ENCODE data around the gene NOP58. TPM values are rescaled to one million over a fixed set of nuclear protein-coding genes. Genes with fewer than 3 reads are reported as not detected.

The NOP58 gene
- total RNA-seq, 1 donor from 2014 or later = 40.4 TPM

DNA sequence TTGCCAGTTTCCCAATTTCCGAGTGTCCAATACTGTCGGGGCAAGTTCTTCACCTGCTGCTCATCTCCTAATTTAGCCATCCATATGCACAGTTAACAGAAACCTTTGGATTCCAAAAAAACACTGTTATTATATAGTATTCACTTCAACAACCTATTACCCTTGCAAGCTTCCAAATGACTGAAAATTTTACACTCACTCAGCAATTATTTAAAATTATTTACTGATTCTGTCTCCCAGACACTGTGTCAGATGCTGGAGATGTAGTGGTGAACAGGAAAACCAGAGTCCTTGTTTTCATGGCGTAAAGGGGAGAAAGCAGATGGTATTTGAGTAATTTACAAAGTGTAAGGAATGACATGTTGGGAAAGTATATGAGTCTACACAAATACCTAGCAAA is 56.9 kb downstream of the NOP58 start:
- H3K27me3 Mint-ChIP-seq (ENCODE audit: unreplicated experiment) = peaks cover 2% of the 10 kb centered on the region
- H3K4me1 Mint-ChIP-seq (ENCODE audit: unreplicated experiment) = peaks cover 14% of the 10 kb centered on the region
- no peak overlapping the region for H3K27ac Mint-ChIP-seq (ENCODE audit: unreplicated experiment)
- TF ChIP-seq, protein P1, sequence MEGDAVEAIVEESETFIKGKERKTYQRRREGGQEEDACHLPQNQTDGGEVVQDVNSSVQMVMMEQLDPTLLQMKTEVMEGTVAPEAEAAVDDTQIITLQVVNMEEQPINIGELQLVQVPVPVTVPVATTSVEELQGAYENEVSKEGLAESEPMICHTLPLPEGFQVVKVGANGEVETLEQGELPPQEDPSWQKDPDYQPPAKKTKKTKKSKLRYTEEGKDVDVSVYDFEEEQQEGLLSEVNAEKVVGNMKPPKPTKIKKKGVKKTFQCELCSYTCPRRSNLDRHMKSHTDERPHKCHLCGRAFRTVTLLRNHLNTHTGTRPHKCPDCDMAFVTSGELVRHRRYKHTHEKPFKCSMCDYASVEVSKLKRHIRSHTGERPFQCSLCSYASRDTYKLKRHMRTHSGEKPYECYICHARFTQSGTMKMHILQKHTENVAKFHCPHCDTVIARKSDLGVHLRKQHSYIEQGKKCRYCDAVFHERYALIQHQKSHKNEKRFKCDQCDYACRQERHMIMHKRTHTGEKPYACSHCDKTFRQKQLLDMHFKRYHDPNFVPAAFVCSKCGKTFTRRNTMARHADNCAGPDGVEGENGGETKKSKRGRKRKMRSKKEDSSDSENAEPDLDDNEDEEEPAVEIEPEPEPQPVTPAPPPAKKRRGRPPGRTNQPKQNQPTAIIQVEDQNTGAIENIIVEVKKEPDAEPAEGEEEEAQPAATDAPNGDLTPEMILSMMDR (IDR thresholded peaks at IDR 0.05; ENCODE audit: unreplicated experiment) = no peak
- H3K4me3 Mint-ChIP-seq (ENCODE audit: unreplicated experiment) = no peak overlapping the region
- H3K36me3 Mint-ChIP-seq (ENCODE audit: low read depth, unreplicated experiment) = peaks cover 5% of the 10 kb centered on the region
- no peak for DNase-seq (ENCODE audit: low spot score)
- H3K9me3 Mint-ChIP-seq (ENCODE audit: unreplicated experiment) = no peaks in the 10 kb centered on the region

DNA sequence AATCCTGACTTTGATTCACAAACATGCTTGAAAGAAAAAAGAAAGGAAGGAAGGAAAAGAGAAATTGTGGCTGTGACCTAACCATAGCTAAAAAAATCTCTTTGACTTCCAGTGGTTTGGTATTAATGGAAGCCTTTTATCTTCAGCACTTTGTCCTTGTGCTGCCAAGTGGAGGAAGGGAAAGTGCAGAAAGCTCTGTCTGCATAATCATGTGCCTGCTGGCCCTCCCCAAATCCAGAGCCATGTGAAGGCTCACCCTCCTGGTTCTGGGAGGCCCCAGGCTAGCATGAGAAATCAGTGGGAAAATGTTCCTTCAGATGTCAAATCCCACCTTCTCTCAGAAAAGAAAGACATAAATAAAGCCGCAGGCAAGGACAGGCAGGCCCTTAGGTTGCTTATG is 62.3 kb downstream of the NOP58 start:
- H3K27ac Mint-ChIP-seq (ENCODE audit: unreplicated experiment) = peak overlapping the region; percentile 30
- no peak for DNase-seq (ENCODE audit: low spot score)
- TF ChIP-seq, protein P1 (IDR thresholded peaks at IDR 0.05; ENCODE audit: unreplicated experiment) = no peak

DNA sequence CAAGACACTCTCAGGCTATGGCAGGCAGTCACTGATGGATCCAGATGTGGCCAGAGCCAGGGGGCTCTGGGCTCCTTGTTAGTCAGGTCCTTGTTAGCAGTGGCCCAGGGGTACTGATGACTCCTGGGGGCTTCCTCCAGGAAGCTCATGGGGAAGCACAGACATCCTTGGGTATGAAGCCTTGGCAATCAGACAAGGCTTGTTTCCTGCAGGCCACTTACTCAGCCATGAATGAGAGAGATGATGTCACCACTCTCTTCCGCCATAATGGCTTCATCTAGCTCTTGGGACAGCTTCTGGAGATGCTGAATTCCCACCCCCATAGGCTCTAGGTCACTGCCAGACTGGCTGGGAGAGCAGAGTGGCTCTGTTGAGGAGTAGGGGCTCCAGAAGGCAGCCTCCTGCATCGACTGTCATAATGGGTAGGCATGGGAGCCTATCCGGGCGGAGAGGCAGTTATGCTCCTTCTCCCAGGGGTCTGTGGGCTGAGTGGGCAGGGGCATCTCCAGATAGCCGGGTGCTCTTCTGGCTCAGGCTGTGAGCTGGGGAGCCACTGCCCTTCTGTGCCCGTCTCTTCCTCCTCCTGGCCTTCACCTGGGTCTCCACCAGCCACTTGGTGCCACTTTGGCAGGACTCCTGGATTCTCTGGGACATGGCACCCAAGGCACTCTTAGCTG is 70.4 kb downstream of the NOP58 start:
- no peak overlapping the region for H3K27ac Mint-ChIP-seq (ENCODE audit: unreplicated experiment)
- H3K27me3 Mint-ChIP-seq (ENCODE audit: unreplicated experiment) = peaks cover 2% of the 10 kb centered on the region
- H3K9me3 Mint-ChIP-seq (ENCODE audit: unreplicated experiment) = no peaks in the 10 kb centered on the region
- peaks cover 10% of the 10 kb centered on the region for H3K4me1 Mint-ChIP-seq (ENCODE audit: unreplicated experiment)
- DNase-seq (ENCODE audit: low spot score) = no peak
- H3K4me3 Mint-ChIP-seq (ENCODE audit: unreplicated experiment) = no peak overlapping the region
- no peaks in the 10 kb centered on the region for H3K36me3 Mint-ChIP-seq (ENCODE audit: low read depth, unreplicated experiment)
- TF ChIP-seq, protein P1 (IDR thresholded peaks at IDR 0.05; ENCODE audit: unreplicated experiment) = no peak

More for the DNA sequence above, 62.3 kb downstream of the NOP58 start:
- no peaks in the 10 kb centered on the region for H3K9me3 Mint-ChIP-seq (ENCODE audit: unreplicated experiment)
- H3K4me3 Mint-ChIP-seq (ENCODE audit: unreplicated experiment) = no peak overlapping the region
- peaks cover 2% of the 10 kb centered on the region for H3K27me3 Mint-ChIP-seq (ENCODE audit: unreplicated experiment)
- H3K4me1 Mint-ChIP-seq (ENCODE audit: unreplicated experiment) = peaks cover 7% of the 10 kb centered on the region
- peaks cover 5% of the 10 kb centered on the region for H3K36me3 Mint-ChIP-seq (ENCODE audit: low read depth, unreplicated experiment)

DNA sequence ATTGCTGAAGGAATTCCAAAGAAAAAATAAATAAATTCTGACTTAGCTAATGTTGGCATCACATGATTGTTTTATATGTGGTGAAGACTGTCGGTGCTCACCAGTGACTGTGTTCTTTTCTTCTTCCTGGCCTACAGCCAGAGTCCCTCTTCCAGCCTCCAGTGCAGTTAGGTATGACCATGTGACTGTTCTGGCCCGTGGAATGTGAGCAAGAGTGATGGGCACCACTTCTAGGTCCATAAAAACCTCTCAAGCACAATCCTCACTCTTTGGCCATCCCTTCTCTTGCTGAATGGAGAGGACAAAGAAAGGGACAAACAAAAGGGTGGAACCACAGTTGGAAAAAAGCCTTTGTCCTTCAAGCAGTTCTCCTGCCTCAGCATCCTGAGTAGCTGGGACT is 71.6 kb downstream of the NOP58 start:
- Mint-ChIP-seq H3K27me3 (ENCODE audit: unreplicated experiment) (peaks cover 2% of the 10 kb centered on the region), H3K4me3 (ENCODE audit: unreplicated experiment) (no peak overlapping the region), H3K4me1 (ENCODE audit: unreplicated experiment) (peaks cover 10% of the 10 kb centered on the region), H3K9me3 (ENCODE audit: unreplicated experiment) (no peaks in the 10 kb centered on the region), H3K27ac (ENCODE audit: unreplicated experiment) (no peak overlapping the region), H3K36me3 (ENCODE audit: low read depth, unreplicated experiment) (no peaks in the 10 kb centered on the region)
- TF ChIP-seq, protein P1 (IDR thresholded peaks at IDR 0.05; ENCODE audit: unreplicated experiment) = no peak
- DNase-seq (ENCODE audit: low spot score) = no peak

DNA sequence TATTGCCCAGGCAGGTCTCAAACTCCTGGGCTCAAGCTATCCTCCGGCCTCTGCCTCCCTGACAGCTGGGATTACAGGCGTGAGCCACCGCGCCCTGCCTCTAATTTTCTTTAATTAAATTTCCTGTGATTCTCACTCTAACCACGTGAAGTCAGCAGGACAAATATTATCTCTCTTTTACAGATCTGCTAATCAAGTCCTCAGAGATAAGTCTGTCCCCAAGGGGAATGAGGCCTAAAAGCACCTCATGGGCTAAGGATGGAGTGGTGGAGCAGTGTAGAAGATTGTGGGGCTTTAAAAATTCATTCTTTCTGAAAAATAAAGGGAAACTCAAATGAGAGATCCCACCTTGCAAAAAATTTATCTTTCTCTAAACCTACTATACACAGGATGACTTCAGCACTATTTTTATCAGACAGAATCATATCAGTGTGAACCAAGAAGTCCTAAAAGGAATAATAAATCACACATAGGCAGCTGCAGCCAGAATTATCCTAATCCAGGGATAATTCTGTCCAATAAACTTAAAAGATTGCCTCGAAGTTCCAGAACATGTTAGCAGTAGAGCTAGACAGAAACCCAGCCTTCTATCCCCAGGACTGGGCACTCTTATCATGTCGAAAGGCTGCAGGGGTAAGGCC is 72.3 kb downstream of the NOP58 start:
- peaks cover 10% of the 10 kb centered on the region for H3K4me1 Mint-ChIP-seq (ENCODE audit: unreplicated experiment)

More for the DNA sequence above, 72.3 kb downstream of the NOP58 start:
- no peaks in the 10 kb centered on the region for H3K36me3 Mint-ChIP-seq (ENCODE audit: low read depth, unreplicated experiment)
- H3K9me3 Mint-ChIP-seq (ENCODE audit: unreplicated experiment) = no peaks in the 10 kb centered on the region
- TF ChIP-seq, protein P1 (IDR thresholded peaks at IDR 0.05; ENCODE audit: unreplicated experiment) = no peak
- no peak for DNase-seq (ENCODE audit: low spot score)
- no peak overlapping the region for H3K27ac Mint-ChIP-seq (ENCODE audit: unreplicated experiment)
- peaks cover 2% of the 10 kb centered on the region for H3K27me3 Mint-ChIP-seq (ENCODE audit: unreplicated experiment)
- no peak overlapping the region for H3K4me3 Mint-ChIP-seq (ENCODE audit: unreplicated experiment)
